Neuronal stem cell (in vitro differentiated cells): ENCODE measurements around the gene DKK1.
"Not testable (repeated sequence)": the region's sequence is repeated elsewhere in the genome, so short reads cannot be mapped to it uniquely, and the experiment has no call there.

ENCODE experiments used
- DNase-seq: peaks from one replicate; pipeline ENCODE4 v3.0.0-alpha.2; 2013; ENCODE audit warnings: low spot score
- H2AFZ ChIP-seq: one replicate; pipeline ENCODE4 v1.6.1; 2013; ENCODE audit warnings: mild to moderate bottlenecking, low read length, inconsistent platforms
- H2AK5ac ChIP-seq: 2 replicates; pipeline ENCODE4 v1.6.1; 2013; ENCODE audit warnings: low read depth, mild to moderate bottlenecking, inconsistent platforms, low read length, moderate library complexity, mixed read lengths
- H2BK120ac ChIP-seq: 2 replicates; pipeline ENCODE4 v1.6.1; 2013; ENCODE audit warnings: low read depth, mild to moderate bottlenecking, inconsistent platforms, low read length, moderate library complexity, mixed read lengths
- H2BK12ac ChIP-seq: one replicate; pipeline ENCODE4 v1.6.1; 2013; ENCODE audit warnings: low read length, inconsistent platforms
- H2BK15ac ChIP-seq: 2 replicates; pipeline ENCODE4 v1.6.1; 2013; ENCODE audit warnings: mild to moderate bottlenecking, low read length, inconsistent platforms, mixed read lengths
- H2BK5ac ChIP-seq: one replicate; pipeline ENCODE4 v1.6.1; 2013; ENCODE audit warnings: inconsistent platforms, mild to moderate bottlenecking, low read length, moderate library complexity
- H3K14ac ChIP-seq: one replicate; pipeline ENCODE4 v1.6.1; 2013; ENCODE audit warnings: low read length, inconsistent platforms
- H3K18ac ChIP-seq: 2 replicates; pipeline ENCODE4 v1.6.1; 2013; ENCODE audit warnings: low read length, inconsistent platforms
- H3K23ac ChIP-seq: 2 replicates; pipeline ENCODE4 v1.6.1; 2013; ENCODE audit warnings: low read depth, mild to moderate bottlenecking, mixed read lengths, low read length, inconsistent platforms; ENCODE audit not compliant: poor library complexity
- H3K27ac ChIP-seq: replicated peaks from 3 replicates; pipeline ENCODE4 v1.5.1; 2013; ENCODE audit warnings: low read length, inconsistent platforms
- H3K27me3 ChIP-seq, 3 experiments: 2 replicates each; pipeline ENCODE4 v1.6.1; 2013; ENCODE audit warnings: low read length in 3 of 3, mild to moderate bottlenecking in 2 of 3, inconsistent platforms in 1 of 3, low read depth in 1 of 3, mixed read lengths in 1 of 3, moderate library complexity in 1 of 3; ENCODE audit not compliant: control insufficient read depth in 3 of 3, insufficient read depth in 3 of 3
- H3K36me3 ChIP-seq, 2 donors: replicated peaks in 1 of 2; 2 replicates each; pipeline ENCODE4 v1.6.1; 2013; ENCODE audit warnings: low read length in 2 of 2; ENCODE audit not compliant: control insufficient read depth in 2 of 2, insufficient read depth in 2 of 2
- H3K4ac ChIP-seq: 2 replicates; pipeline ENCODE4 v1.6.1; 2013; ENCODE audit warnings: inconsistent platforms, mild to moderate bottlenecking, low read length, moderate library complexity
- H3K4me1 ChIP-seq, 2 donors: 1 replicate in 1 of 2; 2 replicates in 1 of 2; pipeline ENCODE4 v1.6.1; 2013; ENCODE audit warnings: low read length in 2 of 2, low read depth in 1 of 2; ENCODE audit not compliant: control insufficient read depth in 2 of 2, insufficient read depth in 1 of 2
- H3K4me2 ChIP-seq: one replicate; pipeline ENCODE4 v1.6.1; 2013; ENCODE audit warnings: mild to moderate bottlenecking, low read length, inconsistent platforms; ENCODE audit not compliant: insufficient read depth, poor library complexity, severe bottlenecking
- H3K4me3 ChIP-seq, 2 donors: 2 replicates each; pipeline ENCODE4 v1.5.1; 2013; ENCODE audit warnings: low read length in 2 of 2, mild to moderate bottlenecking in 2 of 2, inconsistent platforms in 1 of 2, moderate library complexity in 1 of 2
- H3K79me1 ChIP-seq: one replicate; pipeline ENCODE4 v1.6.1; 2013; ENCODE audit warnings: low read depth, mild to moderate bottlenecking, inconsistent platforms, low read length, moderate library complexity
- H3K9ac ChIP-seq: one replicate; pipeline ENCODE4 v1.6.1; 2013; ENCODE audit warnings: mild to moderate bottlenecking, low read depth, low read length, inconsistent platforms; ENCODE audit not compliant: poor library complexity
- H3K9me3 ChIP-seq, 2 donors: replicated peaks in 1 of 2; 2 replicates each; pipeline versions ENCODE3 to v1.6.1; 2013; ENCODE audit warnings: low read length in 2 of 2, mild to moderate bottlenecking in 2 of 2, inconsistent platforms in 1 of 2, low read depth in 1 of 2, mixed read lengths in 1 of 2, moderate library complexity in 1 of 2; ENCODE audit not compliant: control insufficient read depth in 2 of 2, insufficient read depth in 1 of 2
- H4K8ac ChIP-seq: one replicate; pipeline ENCODE4 v1.6.1; 2013; ENCODE audit warnings: low read depth, mild to moderate bottlenecking, inconsistent platforms, low read length, moderate library complexity
- H4K91ac ChIP-seq: one replicate; pipeline ENCODE4 v1.6.1; 2013; ENCODE audit warnings: low read length, low read depth, mild to moderate bottlenecking, inconsistent platforms; ENCODE audit not compliant: poor library complexity
- WGBS, 2 donors: extraction: QIAGEN DNeasy Blood & Tissue Kit; methylation state at CpG; one replicate each; pipeline ENCODE4 v1.1.7; 2013; ENCODE audit warnings: missing lambda C conversion rate in 2 of 2, mixed read lengths in 1 of 2; ENCODE audit not compliant: insufficient read length in 2 of 2, insufficient replicate concordance in 1 of 2; ENCODE audit errors: extremely low coverage in 2 of 2; 5-methylcytosine and 5-hydroxymethylcytosine counted together

DKK1 gene

GRCh38 chr10:52365547-52366432, 51.7 kb downstream of the DKK1 start:
- H3K14ac ChIP-seq, H3K18ac ChIP-seq, H3K79me1 ChIP-seq, H3K4me2 ChIP-seq, H2BK12ac ChIP-seq, H2BK5ac ChIP-seq, H3K27me3 ChIP-seq, H3K4me3 ChIP-seq, H2AFZ ChIP-seq, H3K9me3 ChIP-seq, H2AK5ac ChIP-seq, H2BK120ac ChIP-seq, H3K36me3 ChIP-seq, H3K4me1 ChIP-seq, H3K9ac ChIP-seq, H3K27ac ChIP-seq, H2BK15ac ChIP-seq, DNase-seq, H4K91ac ChIP-seq, H3K23ac ChIP-seq, H4K8ac ChIP-seq, H3K4ac ChIP-seq: not testable (repeated sequence)
- no CpG with 5 or more reads among the region's 21 CpGs for WGBS, 2 donors
